Measurements from ENCODE around the gene DSCAML1. TPM values are rescaled to one million over a fixed set of nuclear protein-coding genes. Genes with fewer than 3 reads are reported as not detected.

DSCAML1 gene
- total and polyA plus RNA-seq, 10 of the 15 experiments (the other 5 are each of a cell fraction or from before 2014, with no cell fraction given), result 0.03 to 0.18 (median 0.06) TPM; not detected in 1

- Histone ChIP-seq H3K27me3 (replicated peaks in 1 of 2; ENCODE audit: control insufficient read depth in 2 of 2, insufficient read depth in 2 of 2, low read length in 1 of 2) (peaks cover under 1 to 8% of the 10 kb centered on the region in 2 experiments), H3K4me3 (no peak overlapping the region), H3K36me3 (ENCODE audit: control insufficient read depth in 2 of 2, insufficient read depth in 2 of 2, low read length in 1 of 2) (no peaks in the 10 kb centered on the region), H3K27ac (ENCODE audit: control insufficient read depth, insufficient read depth) (no peak overlapping the region), H3K9ac (ENCODE audit: control insufficient read depth, insufficient read depth, low read length) (no peak overlapping the region), H2AFZ (ENCODE audit: control insufficient read depth, low read depth, low read length) (no peak overlapping the region), H4K20me1 (ENCODE audit: control insufficient read depth, insufficient read depth) (no peaks in the 10 kb centered on the region), H3K79me2 (ENCODE audit: control insufficient read depth, insufficient read depth, low read length) (no peaks in the 10 kb centered on the region), H3K4me2 (ENCODE audit: control insufficient read depth, insufficient read depth) (no peak overlapping the region), H3K4me1 (ENCODE audit: control insufficient read depth, insufficient read depth, low read length) (no peaks in the 10 kb centered on the region), H3K9me3 (replicated peaks; ENCODE audit: control insufficient read depth, insufficient read depth, low read length) (no peaks in the 10 kb centered on the region)
- ChIA-PET POLR2A (no interaction called here), CTCF (interaction anchor here (1.2 to 2.1 kb wide), 2 partner anchors 11 to 64 kb away, joined by 3 to 10 read pairs; no protein-coding TSS in a partner anchor), RAD21 (ENCODE audit: unreplicated experiment) (no interaction called here), SMC1A (ENCODE audit: uncharacterized antibody, unreplicated experiment) (interaction anchor here (1.4 to 2.2 kb wide), 2 partner anchors 64 to 131 kb away, joined by 4 to 8 read pairs; no protein-coding TSS in a partner anchor)
- TF ChIP-seq CTCF (IDR thresholded peaks at IDR 0.05 in 2 of 3, conservative IDR thresholded peaks at IDR 0.05 in 1 of 3; ENCODE audit: control insufficient read depth in 2 of 3, extremely low read depth in 1 of 3, insufficient read depth in 1 of 3, low read depth in 3 of 3, low read length in 3 of 3) (no peak), USF2 (IDR thresholded peaks at IDR 0.05; ENCODE audit: borderline replicate concordance, low read depth, low read length) (no peak), SKIL (IDR thresholded peaks at IDR 0.05; ENCODE audit: low read depth, poor library complexity, severe bottlenecking) (no peak), NFYA (IDR thresholded peaks at IDR 0.05; ENCODE audit: borderline replicate concordance, low read depth, low read length) (no peak), ZZZ3 (IDR thresholded peaks at IDR 0.05; ENCODE audit: control insufficient read depth, insufficient read length, low read depth) (no peak), ZNF274 (IDR thresholded peaks at IDR 0.05; ENCODE audit: insufficient read depth, insufficient read length) (no peak)
- DNase-seq (ENCODE audit: low read depth, low spot score) (no peak), ATAC-seq (peak; percentile 39), FAIRE-seq (no peak)
- WGBS (ENCODE audit: insufficient coverage, insufficient replicate concordance, low lambda C conversion rate, missing lambda C conversion rate), result 11% methylated on average over 14 of the region's 14 CpGs
- in situ Hi-C loops (cut with MboI) (no loop called here), intact Hi-C loops (cut with micrococcal nuclease; ENCODE audit: unreplicated experiment) (no loop called here)
- no TSS peak for BruUV-seq (replicated peaks)
Measured at GRCh38 chr11:117489999-117490679, 306.9 kb downstream of the DSCAML1 start.

All from GM12878 (cell line).